GM12801 (cell line): ENCODE data around the gene CRACR2B.

ENCODE experiments used
- TF ChIP-seq, protein P1 (sequence below): IDR thresholded peaks from one replicate; pipeline ENCODE4 v1.5.1; 2011; ENCODE audit warnings: control low read depth; ENCODE audit not compliant: insufficient read length; ENCODE audit errors: extremely low read depth

Gene CRACR2B

DNA sequence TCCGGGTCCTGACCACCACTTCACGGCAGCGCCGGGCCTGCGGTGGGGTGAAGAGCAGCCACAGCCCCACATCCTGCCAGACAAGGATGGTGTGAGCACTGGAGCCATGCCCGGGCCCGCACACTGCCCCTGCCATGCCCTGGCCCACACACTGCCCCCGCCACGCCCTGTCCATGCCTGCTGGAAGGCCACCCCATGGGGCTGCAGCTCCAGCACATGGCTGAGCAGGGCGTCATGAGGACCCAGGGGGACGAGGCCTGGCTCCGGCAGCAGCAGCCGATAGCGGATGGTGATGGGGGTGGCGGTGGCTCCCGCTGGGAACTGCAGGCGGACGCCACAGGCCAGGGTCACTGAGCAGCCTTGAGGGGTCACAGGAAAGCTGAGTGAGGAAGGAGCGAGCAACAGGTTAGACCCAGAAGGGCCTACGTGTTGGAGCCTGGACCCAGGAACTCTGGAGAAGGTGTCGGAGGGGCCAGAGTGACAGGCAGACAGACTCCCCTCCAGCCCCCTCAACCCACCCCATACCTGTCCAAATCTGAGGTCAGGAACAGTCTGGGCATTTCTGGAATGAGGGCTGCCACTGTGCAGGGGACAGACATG lies 25.6 kb upstream of the CRACR2B start:
- TF ChIP-seq, protein P1, sequence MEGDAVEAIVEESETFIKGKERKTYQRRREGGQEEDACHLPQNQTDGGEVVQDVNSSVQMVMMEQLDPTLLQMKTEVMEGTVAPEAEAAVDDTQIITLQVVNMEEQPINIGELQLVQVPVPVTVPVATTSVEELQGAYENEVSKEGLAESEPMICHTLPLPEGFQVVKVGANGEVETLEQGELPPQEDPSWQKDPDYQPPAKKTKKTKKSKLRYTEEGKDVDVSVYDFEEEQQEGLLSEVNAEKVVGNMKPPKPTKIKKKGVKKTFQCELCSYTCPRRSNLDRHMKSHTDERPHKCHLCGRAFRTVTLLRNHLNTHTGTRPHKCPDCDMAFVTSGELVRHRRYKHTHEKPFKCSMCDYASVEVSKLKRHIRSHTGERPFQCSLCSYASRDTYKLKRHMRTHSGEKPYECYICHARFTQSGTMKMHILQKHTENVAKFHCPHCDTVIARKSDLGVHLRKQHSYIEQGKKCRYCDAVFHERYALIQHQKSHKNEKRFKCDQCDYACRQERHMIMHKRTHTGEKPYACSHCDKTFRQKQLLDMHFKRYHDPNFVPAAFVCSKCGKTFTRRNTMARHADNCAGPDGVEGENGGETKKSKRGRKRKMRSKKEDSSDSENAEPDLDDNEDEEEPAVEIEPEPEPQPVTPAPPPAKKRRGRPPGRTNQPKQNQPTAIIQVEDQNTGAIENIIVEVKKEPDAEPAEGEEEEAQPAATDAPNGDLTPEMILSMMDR, result no peak

DNA sequence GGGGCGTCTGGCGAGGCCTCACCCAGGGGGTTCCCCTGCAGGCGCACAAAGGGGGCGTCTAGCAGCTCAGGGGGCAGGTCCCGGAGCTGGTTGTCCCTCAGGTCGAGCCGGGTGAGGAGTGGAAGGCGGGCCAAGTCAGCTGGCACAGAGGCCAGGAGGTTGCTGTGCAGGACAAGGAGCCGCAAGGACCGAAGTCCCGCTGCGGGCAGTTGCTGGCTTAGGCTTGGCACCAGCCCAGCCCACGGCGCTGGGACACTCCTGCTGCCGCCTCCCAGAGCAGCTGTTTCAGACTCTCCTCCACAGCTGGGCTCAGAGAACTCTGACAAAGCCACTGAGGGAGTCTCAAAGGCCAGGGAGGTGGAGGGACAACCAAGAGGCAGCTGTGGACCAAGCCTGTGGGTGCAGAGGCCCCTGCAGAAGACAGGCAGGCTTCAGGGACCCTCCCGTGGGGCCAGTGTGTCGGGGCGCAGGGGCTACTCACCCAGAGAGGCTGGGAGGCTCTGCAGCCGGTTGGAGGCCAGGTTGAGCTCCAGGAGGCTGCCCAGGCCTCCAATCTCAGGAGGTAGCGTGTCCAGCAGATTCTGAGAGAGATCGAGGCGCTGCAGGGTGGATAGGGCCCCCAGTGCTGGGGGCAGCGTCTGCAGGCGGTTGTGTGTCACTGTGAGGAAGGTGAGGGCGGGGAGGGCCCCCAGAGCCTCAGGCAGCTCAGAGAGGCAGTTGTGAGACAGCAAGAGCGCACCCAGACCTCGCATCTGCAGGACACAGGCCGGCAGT lies 24.8 kb upstream of the CRACR2B start:
- TF ChIP-seq, protein P1, result no peak

DNA sequence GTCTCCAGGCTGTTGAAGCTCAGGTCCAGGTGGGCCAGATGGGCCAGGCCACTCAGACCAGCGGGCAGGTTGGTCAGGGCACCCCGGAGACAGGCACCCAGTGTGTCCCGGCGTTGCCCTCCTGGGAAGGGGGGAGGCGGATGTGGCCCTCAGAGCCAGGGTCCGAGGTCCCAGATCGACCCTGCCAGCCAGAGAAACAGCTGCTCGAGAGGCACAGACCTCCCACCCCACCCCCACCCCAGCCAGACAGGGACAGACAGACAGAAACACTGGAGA lies 24.3 kb upstream of the CRACR2B start:
- TF ChIP-seq, protein P1, result no peak

DNA sequence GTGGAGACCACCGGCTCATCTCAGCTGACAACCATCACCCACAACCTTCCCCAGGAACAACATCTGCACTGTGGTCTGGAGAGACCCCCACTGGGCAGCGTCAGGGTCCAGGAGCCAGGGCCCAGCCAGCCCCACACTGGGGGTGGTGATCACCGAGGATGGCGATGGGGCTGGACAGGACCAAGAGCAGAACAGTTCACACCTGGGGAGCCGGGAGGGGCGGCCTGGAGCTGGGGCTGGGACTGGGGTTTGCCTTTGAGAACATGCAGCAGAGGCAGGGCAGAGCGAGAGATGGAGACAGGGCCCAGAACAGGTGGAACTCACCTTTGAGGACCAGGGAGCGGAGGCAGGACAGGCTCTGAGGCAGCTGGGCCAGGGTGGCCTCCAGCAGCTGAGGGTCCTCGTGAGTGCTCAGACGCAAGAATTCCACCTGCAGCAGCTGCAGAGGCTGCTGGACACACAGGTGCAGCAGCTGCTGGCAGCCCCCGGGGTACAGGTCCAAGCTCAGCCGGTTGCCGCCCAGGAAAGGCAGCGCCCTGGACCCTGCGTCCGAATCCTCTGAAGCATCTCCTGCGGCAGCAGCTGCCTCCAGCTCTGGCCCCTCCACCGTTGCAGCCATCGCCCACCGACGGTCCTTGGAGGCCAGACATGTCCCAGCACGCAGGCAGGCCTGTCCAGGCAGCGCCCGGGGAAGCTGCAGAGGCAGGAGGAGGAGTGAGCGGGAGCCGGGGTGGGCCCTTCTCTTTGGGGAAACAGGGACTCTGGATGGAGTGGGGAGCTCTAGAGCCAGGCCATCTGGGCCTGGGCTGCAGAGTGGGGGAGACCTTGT lies 23.7 kb upstream of the CRACR2B start:
- TF ChIP-seq, protein P1, result no peak

DNA sequence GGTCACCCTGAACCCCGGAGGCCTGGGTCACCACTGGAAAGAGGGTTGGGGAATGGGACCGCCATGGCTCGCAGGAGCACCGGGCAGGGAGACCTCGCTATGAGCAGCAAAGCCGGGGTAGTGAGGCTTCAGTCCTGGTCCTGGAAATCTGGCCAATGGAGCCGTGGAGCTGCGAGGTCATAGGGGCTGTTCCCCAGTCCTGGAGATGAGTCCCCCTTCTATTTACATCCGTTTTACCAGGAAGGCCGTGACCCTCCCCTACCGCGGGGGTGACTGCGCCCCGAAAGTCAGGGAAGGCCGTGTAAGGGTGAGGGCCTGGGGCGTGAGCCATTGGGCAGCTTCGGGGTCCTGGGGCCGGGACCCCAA lies 23.1 kb upstream of the CRACR2B start:
- TF ChIP-seq, protein P1, result no peak

DNA sequence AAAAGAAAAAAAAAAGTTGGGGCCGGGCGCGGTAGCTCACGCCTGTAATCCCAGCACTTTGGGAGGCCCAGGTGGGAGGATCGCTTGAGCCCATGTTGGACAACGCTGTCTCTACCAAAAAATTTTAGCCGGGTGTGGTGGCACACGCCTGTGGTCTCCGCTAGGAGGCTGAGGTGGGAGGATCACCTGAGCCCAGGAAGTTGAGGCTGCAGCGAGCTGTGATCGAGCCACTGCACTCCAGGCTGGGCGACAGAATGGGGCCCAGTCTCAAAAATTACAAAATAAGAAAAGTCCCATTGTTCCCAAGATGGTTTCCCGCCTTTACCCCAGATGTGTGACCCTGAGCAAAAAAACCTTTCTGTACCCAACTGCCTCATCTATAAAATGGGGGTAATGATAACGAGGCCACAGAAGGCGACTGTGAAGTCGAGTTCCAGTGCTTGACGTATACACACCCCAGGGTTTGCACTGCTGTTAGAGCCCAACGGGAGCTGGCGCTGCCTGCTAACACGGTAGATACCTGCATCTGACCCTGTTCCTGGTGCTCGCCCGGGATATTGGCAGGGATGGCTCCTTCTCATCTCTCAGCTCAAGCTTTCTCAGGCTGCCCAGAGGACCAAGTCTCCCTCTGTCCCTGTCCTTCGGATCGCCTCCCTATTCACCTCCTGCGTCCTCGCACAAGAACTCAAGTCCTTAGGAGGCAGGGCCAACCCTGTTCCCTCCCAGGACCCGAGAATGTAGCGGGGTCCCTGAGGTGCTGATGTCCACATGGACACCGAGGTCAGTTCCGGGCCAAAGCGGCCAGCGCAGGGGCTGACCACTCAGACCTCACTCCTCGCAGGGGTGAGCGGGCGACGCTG lies 19.1 kb upstream of the CRACR2B start:
- TF ChIP-seq, protein P1, result no peak
